ENCODE data around the gene KIAA0930.
"Not testable (repeated sequence)": the region's sequence is repeated elsewhere in the genome, so short reads cannot be mapped to it uniquely, and the experiment has no call there.

The KIAA0930 gene

DNA sequence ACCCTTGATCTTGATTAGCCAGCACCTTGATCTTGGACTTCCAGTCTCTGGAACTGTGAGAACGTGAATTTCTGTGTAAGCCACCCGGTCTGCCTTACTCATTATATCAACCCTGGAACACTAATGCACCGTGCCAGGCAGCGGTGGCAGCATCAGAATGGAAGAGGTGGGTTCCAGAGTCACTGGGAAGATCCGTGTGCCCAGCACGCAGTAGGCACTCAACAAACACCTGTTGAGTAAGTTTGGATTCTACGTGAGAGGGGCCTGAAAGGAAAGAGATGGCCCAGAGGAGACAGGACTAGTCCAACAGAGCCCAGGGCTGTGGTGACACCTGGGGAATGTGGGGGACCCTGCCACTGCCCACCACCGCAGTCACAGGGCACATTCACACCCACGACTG is 37.4 kb upstream of the KIAA0930 start:
- no peak for FAIRE-seq
- TF ChIP-seq, protein P1, sequence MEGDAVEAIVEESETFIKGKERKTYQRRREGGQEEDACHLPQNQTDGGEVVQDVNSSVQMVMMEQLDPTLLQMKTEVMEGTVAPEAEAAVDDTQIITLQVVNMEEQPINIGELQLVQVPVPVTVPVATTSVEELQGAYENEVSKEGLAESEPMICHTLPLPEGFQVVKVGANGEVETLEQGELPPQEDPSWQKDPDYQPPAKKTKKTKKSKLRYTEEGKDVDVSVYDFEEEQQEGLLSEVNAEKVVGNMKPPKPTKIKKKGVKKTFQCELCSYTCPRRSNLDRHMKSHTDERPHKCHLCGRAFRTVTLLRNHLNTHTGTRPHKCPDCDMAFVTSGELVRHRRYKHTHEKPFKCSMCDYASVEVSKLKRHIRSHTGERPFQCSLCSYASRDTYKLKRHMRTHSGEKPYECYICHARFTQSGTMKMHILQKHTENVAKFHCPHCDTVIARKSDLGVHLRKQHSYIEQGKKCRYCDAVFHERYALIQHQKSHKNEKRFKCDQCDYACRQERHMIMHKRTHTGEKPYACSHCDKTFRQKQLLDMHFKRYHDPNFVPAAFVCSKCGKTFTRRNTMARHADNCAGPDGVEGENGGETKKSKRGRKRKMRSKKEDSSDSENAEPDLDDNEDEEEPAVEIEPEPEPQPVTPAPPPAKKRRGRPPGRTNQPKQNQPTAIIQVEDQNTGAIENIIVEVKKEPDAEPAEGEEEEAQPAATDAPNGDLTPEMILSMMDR (IDR thresholded peaks at IDR 0.05; ENCODE audit: insufficient read depth, missing control alignments): no peak
- DNase-seq (ENCODE audit: insufficient read length, low spot score): no peak

DNA sequence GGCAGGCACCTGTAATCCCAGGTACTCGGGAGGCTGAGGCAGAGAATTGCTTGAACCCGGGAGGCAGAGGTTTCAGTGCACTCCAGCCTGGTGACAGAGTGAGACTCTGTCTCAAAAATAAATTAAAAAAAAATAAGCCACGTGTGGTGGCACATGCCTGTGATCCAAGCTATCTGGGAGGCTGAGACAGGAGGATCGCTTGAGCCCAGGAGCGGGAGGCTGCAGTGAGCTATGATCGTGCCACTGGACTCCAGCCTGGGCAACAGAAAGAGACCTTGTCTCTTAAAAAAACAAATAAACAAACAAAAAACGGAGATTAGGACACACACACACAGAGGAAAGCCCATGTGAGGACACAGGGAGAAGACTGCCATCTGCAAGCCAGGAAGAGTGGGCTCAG is 37.0 kb upstream of the KIAA0930 start:
- FAIRE-seq; DNase-seq (ENCODE audit: insufficient read length, low spot score): not testable (repeated sequence)

DNA sequence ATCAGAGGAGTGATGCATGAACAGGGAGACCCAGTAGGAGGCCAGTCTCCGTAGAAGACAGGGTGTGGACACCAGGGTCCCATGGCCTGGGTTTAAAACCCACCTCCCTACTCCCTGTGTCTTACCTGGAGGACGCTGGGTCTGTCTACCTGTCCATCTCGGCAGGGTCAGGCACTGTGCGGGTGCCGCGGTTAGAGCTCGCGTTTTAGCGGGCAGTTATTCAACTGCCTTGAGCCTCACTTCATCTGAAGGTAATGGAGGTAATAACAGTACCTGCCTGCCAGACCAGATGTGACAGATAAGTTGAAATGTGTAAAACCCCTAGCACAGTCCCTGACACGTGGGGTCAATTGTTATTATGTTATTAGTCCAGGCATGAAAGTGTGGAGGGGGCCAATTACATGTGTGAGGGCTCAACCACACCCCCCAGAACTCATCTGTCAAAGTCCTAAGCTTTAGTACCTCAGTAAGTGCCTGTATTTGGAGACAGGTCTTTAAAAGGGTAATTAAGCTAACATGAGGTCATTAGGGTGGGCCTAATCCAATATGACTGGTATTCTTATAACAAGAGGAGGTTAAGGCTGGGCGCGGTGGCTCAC is 35.9 kb upstream of the KIAA0930 start:
- FAIRE-seq (no peak), DNase-seq (ENCODE audit: insufficient read length, low spot score) (no peak)
- TF ChIP-seq, protein P1 (IDR thresholded peaks at IDR 0.05; ENCODE audit: insufficient read depth, missing control alignments): no peak

DNA sequence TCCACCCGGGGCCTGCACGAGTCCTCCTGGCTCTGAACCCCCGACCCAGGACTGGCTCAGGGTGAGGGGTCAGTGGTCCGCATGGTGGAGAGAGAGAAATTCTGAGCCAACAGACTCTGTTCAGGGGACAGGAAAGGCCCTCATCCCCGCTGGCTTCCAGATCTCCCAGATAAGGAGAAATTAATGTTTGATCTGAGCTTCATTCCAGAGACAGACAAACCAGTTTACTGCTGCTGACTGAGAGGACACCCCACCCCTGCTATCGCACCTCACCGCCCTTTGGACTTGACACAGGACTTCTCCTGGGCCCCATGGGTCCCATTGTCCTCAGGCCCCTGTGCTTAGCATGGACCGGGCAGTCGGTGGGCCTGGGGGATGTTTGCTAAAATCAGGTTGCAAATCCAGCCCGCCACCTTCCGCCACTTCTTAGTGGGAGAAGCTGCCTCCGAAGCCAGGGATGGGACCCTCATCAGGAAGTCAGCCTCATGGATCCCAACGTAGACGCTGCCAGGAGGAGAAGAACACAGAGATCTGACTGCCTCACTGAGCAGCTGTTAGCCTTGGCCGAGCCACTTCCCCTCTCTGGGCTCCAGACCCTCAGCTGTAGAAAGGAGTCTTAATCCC is 32.9 kb upstream of the KIAA0930 start:
- TF ChIP-seq, protein P1 (IDR thresholded peaks at IDR 0.05; ENCODE audit: insufficient read depth, missing control alignments): no peak
- no peak for FAIRE-seq
- DNase-seq (ENCODE audit: insufficient read length, low spot score): no peak

DNA sequence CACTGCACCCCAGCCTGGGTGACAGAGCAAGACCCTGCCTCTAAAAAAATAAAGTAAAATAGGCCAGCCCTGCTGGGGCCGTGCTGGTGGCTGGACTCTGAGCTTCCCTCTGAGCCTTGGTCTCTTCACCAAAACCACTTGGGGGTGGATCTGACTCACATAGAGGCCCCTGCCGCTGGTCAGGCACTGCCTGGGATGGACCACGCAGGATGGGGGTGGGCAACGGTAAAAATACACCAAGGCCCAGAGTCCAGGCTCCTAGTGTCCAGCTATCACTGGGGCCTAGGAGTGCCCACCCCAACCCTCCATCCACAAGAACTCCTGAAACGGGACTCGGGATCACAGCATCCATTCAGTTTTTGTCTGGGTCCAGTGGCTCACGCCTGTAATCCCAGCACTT is 31.8 kb upstream of the KIAA0930 start:
- TF ChIP-seq, protein P1 (IDR thresholded peaks at IDR 0.05; ENCODE audit: insufficient read depth, missing control alignments): no peak
- FAIRE-seq (no peak), DNase-seq (ENCODE audit: insufficient read length, low spot score) (no peak)

DNA sequence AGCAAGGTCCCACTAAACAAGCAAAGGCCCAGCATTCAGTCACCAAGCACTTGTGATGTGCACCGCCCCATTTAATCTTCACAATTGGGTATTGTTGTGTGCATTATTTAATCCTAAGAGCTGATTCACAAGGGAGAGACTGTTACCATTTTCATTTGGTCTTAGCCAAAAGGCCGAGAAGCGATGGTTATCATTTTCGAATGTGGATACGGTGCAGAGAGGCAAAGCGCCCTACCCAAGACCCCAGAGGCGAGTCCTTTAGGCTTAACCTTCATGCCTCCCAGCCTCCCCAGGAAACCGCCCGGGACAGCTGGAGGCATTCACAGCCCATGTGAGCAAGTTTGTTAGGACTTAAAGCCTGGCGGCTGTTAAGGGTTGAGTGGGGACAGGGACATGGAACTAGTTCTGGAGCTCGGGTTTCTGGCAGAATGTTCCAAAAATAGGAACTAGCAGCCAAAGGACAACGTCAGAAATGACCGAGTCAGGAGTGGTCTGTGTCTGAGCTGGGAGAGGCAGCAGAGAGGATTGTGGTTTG is 31.0 kb upstream of the KIAA0930 start:
- no peak for DNase-seq (ENCODE audit: insufficient read length, low spot score)
- no peak for FAIRE-seq
- TF ChIP-seq, protein P1 (IDR thresholded peaks at IDR 0.05; ENCODE audit: insufficient read depth, missing control alignments): no peak

DNA sequence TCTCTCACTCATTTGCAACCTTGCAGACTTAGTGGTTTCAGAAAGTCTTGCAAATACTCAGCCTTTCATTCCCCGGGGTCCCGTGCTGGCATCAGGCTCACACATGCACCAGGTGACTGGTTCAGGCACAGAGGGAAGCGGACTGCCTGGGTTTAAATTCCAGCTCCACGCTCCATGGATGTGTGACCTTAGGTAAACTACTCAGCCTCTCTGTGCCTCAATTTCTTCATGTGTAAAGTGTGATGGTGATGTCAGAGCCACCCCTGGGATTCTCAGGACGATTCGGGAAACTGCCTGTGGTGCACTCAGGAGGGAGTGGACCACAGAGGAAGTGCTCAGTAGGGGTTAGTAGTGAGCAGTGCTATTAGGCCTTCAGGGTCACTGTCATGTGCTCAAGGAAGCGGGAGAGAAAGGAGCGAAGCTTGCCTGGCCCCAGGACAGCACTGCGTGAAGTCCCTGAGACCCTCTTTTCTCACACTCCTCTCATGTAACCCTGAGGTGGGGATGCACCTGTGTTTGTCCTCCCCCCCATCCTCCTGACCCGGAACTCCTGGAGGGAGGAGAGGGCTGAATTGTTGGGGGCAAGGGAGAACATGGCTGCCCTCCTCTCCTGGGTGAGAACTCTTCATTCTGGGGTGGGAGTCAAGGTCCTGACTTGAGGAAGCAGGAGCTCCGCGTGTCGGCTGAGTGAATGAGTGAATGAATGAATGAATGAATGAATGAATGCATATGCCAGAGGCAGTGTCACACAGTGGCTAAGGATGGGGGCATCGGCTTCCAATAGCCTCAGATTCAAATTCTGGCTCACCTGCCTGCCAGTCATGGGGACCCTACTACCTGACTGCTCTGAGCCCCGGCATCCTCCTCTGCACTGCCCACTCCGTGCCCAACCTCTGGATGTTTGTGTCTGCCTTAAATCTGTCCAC is 29.7 kb upstream of the KIAA0930 start:
- FAIRE-seq (no peak), DNase-seq (ENCODE audit: insufficient read length, low spot score) (no peak)
- TF ChIP-seq, protein P1 (IDR thresholded peaks at IDR 0.05; ENCODE audit: insufficient read depth, missing control alignments): no peak
